OCI-LY7 (cell line): ENCODE measurements around the gene UBTD2.

Experiments
- CTCF ChIP-seq: fragments of 200-600 bp; sonication (generic); conservative IDR thresholded peaks from 2 replicates; pipeline ENCODE4 v1.5.1; 2014; ENCODE audit warnings: mild to moderate bottlenecking, antibody characterized with exemption, low read length, moderate library complexity, mixed read lengths
- EZH2phosphoT487 ChIP-seq: fragments of 200-600 bp; sonication (generic); IDR thresholded peaks from 2 replicates; pipeline ENCODE4 v1.6.1; 2018; ENCODE audit warnings: low read depth, borderline replicate concordance, mild to moderate bottlenecking, mixed run types, antibody characterized with exemption, low read length, moderate library complexity, mixed read lengths

DNA sequence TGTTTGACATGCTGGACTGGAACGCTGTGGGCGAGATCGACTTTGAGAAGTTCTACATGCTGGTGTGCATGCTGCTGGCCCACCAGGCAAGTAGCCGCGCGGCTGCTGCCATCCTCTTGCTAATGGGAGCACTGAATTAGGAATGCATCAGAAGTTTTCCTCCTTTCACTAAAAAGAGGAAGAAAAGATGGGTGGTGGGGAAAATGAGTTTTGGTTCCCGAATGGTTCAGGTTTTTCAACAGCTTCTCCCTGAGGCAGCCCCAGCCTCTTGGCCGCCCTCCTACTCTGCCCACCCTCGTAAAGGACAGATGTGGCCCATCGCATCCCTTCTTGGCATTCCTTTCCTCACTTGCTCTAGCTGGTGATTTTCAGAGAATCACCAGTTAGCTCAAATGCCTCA lies 84.1 kb downstream of the UBTD2 start:
- TF ChIP-seq CTCF (no peak), EZH2phosphoT487 (no peak)
